ENCODE measurements around the gene ATP6AP1.
A peak's percentile ranks its signal among the peaks of the same experiment; 100 is the strongest.
"Not testable (repeated sequence)": the region's sequence is repeated elsewhere in the genome, so short reads cannot be mapped to it uniquely, and the experiment has no call there.

The ATP6AP1 gene

DNA sequence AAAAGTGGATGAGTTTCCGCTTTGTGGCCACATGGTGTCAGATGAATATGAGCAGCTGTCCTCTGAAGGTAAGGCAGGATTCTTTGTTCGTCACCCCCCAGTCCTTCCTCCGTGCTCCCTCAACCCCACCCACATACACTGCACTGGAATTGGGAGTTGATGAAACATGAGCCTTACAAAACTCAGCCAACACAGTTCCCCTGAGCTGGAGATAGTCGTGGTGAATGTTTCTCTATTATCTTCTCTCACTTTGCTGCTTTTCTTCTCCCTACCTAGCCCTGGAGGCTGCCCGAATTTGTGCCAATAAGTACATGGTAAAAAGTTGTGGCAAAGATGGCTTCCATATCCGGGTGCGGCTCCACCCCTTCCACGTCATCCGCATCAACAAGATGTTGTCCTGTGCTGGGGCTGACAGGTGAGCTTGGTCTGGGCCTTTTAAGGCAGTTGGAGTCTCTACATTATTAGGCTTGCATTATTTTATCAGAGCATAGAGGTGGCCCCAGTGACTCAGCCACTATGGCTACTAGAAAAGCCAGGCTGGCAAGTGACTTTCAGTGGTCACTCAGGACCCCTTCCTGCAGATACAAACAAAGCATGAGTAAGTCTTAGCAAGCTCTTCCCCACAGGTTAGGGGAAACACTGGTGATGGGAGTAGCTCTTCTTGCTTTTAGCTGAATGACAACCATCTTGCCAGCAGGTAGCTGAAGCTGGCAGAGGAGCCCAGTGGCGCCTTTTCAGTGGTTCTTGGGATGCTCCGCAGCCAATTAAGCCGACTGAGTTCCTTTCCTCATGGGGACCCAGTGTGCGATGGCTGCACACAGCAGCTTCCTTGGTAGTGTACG lies 28.7 kb upstream of the ATP6AP1 start:
- no peak for DNase-seq (ENCODE audit: low read depth)

DNA sequence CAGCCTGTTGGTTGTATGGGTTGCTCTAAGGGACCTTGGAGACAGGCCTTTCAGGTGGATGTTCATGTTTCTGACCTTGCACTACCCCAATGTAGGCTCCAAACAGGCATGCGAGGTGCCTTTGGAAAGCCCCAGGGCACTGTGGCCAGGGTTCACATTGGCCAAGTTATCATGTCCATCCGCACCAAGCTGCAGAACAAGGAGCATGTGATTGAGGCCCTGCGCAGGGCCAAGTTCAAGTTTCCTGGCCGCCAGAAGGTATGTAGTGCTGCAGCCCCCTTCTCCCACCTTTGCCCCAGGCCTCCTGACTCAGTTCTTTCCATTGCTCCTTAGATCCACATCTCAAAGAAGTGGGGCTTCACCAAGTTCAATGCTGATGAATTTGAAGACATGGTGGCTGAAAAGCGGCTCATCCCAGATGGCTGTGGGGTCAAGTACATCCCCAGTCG lies 28.1 kb upstream of the ATP6AP1 start:
- DNase-seq (ENCODE audit: low read depth): not testable (repeated sequence)

DNA sequence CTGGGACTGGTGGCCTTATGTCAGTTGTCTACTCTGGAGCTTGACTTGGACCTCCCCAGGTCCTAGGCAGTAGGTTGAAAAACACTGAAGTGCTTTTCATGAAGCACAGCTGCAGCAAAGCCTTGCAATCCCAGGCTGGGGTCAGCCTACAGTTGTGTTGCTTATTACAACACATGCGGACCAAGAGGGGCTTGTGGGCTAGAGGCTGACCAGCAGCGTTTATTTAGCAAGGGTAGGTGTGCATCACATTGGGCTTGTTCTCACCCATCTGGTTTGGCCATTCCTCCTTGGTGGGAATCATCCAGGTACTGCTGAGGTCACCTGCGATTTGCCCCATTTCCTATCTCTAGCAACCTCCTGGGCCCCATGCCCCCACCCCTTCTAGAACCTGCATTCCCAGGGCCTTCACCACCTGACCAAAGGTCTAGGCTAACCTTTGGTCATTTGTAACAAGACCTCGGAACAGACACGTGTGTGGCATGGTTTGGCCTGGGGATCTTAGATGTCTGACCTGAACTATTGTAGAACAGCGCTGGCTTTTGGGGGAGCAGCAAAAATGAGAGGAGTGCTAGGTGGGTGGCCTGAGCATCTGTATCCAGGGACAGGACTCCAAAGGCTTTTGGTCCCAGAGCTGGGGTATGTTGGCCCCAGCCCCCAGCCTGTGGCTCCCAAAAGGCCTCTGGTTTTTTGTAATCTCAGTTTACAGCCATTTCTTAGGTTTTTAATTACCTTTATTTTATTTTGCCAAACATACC lies 27.3 kb upstream of the ATP6AP1 start:
- DNase-seq (ENCODE audit: low read depth): peak; percentile 35

DNA sequence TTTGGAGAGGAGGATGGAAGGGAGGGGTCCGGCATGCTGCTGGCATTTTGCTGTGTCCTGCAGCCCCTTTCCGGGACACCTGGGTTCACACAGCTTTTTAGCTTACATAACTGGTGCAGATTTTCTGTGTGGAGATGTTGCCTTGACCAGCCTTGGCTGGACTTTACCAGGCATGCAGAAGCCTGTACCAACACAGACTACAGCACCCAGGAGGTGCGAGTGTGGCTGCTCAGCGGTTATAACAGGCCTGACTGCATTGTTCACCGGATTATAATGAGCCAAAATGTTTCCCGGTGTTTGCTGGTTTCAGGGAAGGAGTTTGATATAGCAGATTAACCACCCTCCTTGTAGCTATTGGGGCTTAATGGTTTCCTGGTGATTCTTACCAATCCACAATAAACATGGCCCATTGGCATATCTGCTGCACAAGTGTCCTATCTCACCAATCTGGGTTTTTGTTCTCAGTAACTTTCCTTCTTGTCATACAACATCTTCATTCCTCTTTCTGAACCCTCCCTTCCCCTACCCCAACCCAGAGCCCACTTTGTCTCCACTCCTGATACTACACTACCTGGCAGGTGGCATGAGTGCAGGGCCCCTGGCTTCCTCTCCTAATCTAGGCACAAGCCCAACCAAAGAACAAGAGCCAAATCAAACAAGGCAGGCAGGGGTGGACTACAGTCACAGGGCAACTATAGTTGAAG lies 26.4 kb upstream of the ATP6AP1 start:
- peak; percentile 24 for DNase-seq (ENCODE audit: low read depth)

DNA sequence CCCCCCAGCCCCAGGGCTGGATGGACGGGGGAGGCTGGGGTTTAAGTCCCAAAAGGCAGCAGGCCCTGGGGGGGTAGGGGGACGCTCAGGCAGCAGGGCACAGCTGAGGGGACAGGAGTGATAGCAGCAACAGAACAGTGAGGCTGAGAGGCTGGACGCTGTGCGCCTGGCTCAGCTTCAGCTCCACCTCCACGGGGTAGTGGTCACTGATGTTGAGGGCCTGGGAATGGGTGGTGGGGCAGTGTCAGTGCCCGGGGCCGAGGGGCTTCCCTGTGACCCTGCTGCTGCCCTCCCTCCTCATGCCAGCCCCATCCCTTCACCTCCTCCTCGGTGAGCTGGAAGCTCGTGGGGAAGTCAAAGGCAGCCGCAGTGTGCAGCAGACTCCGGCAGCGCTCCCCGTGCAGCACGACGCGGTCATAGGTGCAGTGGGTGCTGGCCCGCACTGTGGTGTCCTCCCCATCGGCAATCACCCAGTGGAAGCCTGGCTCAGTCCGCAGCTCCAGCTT lies 25.8 kb upstream of the ATP6AP1 start:
- DNase-seq (ENCODE audit: low read depth): no peak

DNA sequence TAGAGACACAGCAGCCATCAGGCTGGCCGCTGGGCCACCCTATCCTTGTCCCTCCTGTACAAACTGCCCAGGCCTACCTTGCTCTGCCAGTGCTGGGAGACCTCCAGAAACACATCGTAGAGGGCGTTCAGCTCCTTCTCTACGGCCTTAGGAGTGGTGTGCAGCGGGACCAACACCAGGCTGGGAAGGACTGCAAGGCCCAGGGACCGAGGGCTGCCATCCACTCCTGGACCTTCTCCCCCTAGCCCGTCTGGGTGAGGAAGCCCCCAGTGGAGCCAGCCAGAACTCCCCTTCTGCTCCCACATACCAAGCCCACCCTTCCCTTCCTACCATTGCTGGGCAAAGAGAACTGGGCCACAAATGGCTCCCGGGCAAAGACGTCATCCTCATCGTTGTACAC lies 25.3 kb upstream of the ATP6AP1 start:
- DNase-seq (ENCODE audit: low read depth): no peak

DNA sequence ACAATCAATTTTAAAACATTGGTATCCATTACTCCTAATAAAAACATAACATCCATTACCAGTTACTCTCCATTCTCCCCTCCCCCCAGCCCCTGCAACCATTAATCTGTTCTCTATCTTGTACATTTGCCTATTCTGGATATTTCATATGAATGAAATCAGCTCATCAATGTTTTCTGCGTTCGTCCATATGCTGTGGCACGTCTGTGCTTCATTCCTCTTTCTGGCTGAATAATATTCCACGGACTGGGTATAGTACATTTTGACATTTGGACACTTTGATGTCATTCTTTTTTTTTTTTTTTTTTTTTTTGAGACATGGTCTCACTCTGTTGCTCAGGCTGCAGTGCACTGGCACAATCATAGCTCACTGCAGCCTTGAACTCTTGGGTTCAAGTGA lies 24.6 kb upstream of the ATP6AP1 start:
- no peak for DNase-seq (ENCODE audit: low read depth)

DNA sequence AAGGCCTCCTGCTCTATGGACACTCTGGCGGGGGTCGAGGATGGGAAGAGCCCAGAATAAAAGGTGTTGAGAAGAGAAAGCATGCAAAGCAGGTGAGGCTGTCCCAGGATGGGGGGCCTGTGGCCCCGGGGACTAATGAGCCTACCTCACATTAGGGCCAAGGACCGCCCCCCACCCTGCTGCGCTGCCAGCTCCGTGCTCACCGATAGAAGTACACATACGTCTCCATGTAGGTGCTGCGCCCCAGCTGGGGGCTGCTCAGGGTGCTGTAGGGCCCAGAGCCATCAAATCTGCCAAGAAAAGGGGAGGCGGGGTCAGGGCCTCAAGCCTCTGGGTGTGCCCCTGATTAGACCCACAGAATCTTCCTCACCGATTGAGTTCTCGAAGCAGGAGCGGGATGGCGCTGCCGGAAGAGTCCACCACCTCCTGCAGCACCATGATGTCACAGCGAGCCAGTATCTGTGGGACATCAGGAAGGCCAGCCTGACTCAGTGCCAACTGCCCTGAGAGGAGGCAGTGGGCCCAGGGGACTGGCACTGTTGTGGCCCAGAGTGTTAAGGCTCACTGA lies 23.8 kb upstream of the ATP6AP1 start:
- no peak for DNase-seq (ENCODE audit: low read depth)

DNA sequence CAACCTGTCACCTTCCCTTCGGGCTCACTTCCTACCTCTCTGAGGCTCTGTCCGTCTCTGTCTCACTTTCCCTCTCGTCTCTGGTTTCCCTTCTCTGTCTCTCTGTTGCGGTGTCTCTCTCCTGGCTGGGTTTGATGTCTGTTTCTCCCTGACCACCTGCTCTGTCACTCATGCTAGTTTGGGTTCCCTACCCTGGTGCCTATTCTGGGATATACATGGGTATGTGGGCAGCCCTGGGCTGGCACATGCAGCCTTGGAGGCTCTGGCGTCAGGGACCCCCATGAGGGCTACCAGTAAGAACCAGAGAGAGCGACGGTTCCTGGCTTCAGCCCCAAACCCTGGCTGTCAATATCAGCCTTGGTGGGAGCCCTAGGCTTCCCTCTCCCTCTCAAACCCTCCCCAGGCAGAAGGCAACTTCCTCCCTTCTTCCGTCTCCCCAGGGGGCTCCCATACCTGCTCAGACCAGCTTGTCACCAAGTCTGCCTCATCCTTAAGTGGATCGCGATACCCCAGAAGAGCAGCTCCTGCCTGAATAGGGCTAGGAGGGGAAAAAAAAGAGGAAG lies 19.7 kb upstream of the ATP6AP1 start:
- no peak for DNase-seq (ENCODE audit: low read depth)

DNA sequence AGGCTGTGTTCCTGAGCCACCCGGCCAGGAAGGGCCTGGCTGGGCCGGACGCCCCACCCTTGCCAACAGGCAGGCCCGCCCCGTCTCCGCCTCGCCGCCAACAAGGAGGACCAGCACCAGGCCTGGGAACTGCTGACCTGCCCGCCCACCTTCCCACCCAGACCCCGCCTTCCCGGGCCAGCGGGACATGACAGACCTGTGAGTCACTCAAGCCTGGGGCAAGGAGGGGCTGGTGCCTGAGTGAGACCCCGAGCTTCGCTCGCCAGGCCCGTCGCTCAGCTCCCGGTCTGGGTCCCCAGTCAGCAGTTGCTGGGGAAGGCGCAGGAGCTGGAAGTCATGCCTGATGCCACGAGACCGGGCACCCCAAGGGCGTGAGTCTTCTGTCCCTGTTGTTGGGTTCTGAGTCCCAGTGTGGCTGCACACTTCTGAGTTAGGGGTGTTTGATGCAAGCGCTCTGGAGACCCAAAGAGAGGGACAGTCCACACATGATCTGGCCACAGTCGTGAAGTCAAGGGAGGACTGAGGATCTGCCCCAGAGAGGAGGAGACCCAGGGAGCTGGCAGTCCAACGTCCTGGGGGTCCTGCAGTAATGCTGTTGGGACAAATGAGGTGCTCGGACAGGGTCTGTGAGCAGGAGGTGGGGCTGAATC lies 19.1 kb upstream of the ATP6AP1 start, which contains the start of gene DNASE1L1:
Gene DNASE1L1, minus strand, starts transcription at position 33 of the 650 bp plus-strand sequence. CDS start 3,686 bp downstream, outside the sequence.
- peak; percentile 85 for DNase-seq (ENCODE audit: low read depth)

DNA sequence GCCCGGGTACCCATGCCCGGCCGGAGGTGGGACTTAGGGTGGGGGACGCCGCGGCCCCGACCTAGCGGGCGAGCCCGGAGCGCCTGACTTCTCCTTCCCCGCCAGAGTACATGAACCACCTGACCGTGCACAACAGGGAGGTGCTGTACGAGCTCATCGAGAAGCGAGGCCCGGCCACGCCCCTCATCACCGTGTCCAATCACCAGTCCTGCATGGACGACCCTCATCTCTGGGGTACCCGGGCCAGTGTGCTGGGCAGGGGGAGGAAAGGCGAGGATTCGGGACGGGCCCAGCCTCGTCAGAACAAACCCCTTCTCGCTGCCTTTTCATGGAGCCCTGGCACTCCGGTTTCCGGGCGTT lies 16.5 kb upstream of the ATP6AP1 start:
- DNase-seq (ENCODE audit: low read depth): peak; percentile 35

DNA sequence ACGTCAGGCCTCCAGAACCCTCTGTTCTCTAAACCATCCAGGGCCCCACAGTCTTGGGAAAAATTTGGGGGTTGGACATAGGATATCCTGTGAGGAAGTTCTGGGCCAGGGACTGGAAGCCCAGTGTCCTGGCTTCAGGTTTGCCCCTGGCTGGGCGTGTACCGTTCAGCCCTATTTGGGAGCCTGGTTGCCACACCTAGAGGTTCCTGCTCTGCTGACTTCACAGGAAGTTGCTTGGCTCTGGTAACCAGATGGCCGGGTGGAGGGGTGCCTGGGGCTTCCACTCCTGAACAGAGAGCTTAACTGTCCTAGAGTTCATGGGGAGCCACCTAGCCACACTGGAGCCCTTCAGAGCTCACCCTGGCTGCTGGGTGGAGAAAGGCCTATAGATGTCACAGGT lies 16.0 kb upstream of the ATP6AP1 start:
- no peak for DNase-seq (ENCODE audit: low read depth)

DNA sequence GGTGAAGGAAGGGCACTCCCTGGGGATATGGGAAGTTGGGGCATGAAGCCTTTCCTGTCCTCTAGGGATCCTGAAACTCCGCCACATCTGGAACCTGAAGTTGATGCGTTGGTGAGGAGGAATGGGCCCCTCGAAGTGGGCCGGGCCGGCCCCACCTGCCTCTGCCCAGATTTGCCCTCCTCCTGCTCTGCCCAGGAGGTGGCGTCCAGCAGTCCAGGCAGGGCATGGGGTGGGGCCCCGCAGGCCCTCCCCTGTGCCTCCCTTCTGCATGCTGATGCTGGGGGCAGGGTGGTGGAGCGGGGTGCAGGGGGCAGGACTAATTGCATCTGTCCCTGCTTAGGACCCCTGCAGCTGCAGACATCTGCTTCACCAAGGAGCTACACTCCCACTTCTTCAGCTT lies 15.3 kb upstream of the ATP6AP1 start:
- no peak for DNase-seq (ENCODE audit: low read depth)

DNA sequence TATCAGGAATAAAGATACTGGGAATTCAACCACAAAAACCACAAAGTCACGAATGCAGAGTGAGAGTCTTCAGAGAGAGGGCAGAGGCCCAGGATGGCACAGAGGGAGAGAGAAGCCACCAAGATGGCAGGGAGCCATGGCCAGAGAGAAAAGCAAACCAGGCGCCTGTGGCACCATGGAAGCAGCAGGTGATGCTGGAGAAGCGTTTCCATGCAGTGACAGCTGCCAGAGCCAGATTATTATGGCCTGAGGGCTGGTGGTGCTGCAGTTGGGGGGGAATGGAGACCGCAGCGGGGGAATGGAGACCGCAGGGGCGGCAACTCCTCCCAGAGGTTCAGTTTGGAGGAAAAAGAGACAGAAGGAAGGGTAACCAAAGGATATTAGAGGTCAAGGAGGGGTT lies 11.3 kb upstream of the ATP6AP1 start:
- no peak for DNase-seq (ENCODE audit: low read depth)

DNA sequence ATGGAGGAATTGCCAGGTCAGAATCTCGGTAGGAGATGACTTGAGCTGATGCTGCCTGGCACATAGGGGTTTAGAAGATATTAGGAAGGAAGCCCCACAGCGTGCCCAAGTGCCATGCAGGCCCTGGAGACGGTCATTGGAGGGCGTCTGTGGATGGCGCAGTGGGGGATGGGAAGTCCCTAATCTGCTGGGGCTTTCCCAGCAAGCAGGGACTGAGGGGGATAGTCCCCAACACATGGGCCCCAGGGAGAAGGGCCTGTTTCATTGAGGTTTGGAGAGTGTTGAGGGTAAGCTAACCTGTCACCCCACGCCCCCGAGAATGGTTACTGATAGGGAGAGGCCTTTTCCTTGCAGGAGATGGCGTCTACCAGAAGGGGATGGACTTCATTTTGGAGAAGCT lies 9.3 kb upstream of the ATP6AP1 start:
- DNase-seq (ENCODE audit: low read depth): no peak

DNA sequence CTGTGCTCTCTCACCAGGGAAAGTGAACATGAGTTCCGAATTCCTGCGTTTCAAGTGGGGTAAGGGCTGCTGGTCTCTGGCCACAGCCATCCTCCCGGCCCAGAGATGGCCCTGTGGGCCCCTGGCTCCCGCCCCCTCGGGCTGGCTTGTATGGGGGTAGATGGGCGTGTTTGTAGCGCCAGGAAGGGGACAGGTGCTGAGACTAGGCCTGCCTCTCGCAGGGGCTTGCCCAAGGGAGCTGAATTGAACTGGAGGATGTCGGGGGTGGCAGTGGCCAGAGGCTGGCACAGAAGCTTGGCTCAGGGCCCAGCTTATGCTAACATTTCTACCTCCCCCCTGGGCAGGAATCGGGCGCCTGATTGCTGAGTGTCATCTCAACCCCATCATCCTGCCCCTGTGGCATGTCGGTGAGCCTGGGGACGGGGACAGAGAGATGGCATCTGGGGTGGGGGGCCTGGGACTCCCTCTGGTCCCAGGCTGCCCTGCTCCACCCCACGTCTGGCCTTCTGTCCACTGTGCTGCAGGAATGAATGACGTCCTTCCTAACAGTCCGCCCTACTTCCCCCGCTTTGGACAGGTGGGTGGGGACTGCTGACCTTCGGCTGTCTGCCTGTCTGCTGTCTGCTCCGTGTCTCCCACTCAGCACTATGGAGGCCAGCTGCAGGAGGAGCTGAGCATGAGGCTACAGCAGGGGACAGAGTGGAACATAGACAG lies 8.6 kb upstream of the ATP6AP1 start:
- no peak for DNase-seq (ENCODE audit: low read depth)

DNA sequence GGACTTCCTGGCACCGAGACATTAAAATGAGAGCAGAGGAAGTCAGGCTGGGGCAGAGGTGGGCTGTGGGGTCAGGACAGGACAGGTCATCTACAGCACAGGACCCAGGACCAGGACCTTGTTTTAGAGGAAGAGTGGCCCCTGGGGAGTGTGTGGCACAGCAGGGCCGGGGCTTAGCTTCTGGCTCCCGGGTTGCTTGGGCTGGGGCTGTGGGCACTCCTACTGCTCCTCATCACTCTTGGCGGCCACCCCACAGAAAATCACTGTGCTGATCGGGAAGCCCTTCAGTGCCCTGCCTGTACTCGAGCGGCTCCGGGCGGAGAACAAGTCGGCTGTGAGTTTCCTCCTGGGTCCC lies 8.1 kb upstream of the ATP6AP1 start:
- DNase-seq (ENCODE audit: low read depth): no peak

DNA sequence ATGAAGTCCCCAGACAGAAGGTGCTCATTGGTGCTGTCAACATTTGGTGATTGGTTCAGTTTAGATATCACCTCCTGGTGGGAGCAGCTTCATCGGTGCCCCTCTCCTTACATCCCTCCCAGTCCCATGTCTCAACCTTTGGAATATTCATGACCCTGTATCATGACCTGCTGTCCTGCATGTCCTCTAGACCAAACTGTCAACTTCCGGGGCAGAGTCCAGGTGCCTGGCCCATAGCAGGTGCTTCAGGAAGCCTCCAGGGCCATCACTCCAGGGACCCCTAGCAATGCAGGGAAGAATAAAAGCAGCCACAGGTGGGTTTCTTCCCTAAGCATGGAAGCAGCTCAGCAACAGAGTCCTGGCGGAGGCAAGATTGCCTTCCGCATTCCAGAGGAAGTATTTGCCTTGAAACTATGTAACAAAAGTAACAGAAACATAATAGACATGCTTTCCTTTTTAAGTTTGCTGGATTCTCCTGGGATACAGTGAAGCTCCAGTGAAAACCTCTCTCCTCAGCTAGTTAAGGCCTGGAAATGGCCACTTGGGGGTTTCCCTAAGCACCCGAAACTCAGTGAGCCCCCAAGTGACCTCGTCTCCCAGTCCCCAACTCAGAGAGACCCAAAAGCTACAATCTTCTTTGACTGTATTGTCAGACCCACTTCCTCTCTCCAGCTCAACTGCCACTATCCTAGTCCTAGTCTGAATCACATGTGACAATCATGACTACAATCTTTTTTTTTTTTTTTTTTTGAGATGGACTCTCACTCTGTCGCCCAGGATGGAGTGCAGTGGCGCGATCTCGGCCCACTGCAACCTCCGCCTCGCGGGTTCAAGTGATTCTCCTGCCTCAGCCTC lies 1.3 kb upstream of the ATP6AP1 start:
- DNase-seq (ENCODE audit: low read depth): no peak

DNA sequence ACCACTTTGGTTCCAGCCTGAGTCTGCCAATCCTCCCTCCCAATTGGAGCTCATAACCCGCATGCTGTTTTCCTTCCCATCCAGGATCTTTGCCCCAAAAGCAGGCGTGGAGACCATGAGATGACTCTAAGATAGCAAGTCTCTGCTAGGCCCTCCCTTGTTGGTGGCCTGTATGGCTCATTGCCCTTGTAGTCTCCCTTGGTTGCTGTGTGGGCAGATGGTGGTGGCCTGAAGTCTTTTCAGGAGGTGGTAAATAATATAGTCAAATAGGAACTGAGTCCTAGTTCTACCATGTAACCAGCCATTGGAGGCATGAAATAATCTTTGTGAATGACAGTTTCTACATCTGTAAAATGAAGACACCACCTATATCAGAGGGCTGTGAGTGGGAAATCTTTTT lies 1.2 kb downstream of the ATP6AP1 start:
- no peak for DNase-seq (ENCODE audit: low read depth)

DNA sequence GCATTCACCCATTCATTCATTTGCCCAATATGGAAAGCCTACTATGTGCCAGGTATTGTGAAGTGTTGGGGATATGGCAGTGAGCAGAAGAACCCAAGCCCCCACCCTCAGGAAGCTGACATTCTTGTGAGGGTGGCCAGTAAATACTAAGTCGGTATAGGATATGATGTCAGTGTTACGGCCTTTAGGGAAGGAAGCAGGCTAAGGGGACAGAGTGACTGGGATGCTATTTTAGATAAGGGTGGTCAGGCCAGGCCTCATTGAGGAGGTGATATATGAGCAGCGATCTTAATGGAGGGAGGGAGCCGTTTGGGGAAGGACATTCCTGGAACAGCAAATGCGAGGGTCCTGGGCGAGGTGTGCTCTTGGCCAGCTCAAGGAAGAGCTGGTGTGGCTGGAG lies 2.0 kb downstream of the ATP6AP1 start:
- no peak for DNase-seq (ENCODE audit: low read depth)

Measured in fibroblast of gingiva (primary cell).